Right renal pelvis (tissue), 4 donors: ENCODE results near the gene SLC13A3. TPM values are rescaled to one million over a fixed set of nuclear protein-coding genes. Genes with fewer than 3 reads are reported as not detected.

Source experiments
- DNase-seq, 4 donors: peaks; one replicate each; pipeline ENCODE4 v3.0.0-alpha.2; 2013; ENCODE audit warnings: low read depth in 4 of 4, low spot score in 3 of 4, missing footprints in 1 of 4
- polyA plus RNA-seq, 4 donors: library from polyadenylated mRNA; unstranded; fragments of 120-200 nt; gene quantifications; one replicate each; pipeline ENCODE4 v1.2.1, GENCODE V29; 2013; ENCODE audit not compliant: insufficient read length in 4 of 4

SLC13A3 gene
- polyA plus RNA-seq, 4 donors = 10.2 to 29.1 (median 16.3) TPM

DNA sequence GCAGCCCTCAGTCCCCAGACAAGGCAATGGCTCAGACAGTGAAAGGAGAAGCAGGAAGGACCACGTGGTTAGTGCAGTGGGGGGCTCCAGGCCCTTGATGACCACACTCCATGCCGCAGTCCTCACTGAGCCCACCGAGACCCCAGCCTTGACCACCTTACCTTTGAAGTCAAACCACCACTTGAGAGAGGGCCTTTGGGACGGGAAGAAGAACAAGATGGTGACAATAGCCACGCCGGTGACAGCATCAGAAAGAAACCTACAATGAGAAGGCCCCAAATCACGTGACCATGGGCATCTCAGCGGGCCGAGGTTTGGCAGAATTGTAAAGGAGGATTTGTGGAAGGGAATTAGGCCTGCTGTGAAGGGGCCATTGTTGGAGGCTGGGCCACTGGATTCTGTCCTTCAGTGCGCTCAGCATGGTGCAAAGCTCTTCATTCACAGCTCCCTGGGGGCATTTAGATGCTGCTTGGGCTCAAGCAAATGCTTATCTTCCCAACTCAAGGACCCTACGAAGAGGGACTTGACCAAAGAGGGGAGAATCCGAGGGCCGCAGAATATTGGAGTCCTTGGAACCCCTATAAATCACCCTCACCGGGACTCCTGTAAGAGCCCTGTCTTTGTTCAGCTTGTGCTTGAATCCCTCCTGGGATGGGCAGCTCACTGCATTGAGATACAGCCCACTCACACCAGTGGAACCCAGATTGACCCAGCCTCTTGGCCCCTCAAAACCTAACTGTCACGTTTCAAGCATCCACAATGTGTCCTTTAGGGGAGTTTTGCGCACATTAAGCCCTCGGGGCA, 67.6 kb downstream of the SLC13A3 start:
- no peak for DNase-seq

DNA sequence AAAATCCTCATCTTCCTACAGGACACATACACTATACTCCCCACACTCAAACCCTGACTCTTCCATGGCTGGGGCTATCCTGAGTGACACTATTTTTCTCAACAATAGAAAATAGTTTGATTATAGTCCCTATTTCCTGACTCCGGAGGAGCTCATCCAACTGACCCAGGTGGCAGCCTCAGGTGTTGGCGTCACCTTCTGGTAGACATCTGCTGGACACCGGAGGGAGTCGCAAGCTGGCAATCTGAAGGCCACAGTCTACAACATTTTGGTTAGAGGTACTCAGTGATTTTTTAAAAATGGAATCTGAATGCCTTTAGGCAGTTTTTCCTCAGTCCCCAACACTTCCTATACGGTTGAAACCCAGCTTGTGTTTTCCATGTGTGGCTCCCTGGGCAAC, 68.6 kb downstream of the SLC13A3 start:
- DNase-seq = no peak

DNA sequence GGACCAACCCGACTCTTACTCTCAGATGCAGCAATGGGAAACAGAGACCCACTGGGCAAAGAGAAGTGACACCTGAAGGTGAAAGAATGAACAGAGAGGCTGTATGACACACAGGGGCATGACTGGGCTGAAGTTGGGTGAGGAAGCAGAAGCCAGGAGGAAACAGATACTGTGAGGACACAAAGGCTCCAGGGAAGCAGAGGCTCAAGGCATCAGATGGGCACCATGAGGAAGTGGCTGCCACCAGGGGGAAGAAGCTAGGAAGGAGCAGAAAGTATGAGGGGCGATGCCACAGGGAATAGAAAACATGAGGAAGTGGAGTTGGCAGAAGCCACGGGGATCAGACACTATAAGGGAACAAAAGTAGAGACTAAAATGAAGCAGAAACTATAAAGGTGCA, 69.9 kb downstream of the SLC13A3 start:
- no peak for DNase-seq

DNA sequence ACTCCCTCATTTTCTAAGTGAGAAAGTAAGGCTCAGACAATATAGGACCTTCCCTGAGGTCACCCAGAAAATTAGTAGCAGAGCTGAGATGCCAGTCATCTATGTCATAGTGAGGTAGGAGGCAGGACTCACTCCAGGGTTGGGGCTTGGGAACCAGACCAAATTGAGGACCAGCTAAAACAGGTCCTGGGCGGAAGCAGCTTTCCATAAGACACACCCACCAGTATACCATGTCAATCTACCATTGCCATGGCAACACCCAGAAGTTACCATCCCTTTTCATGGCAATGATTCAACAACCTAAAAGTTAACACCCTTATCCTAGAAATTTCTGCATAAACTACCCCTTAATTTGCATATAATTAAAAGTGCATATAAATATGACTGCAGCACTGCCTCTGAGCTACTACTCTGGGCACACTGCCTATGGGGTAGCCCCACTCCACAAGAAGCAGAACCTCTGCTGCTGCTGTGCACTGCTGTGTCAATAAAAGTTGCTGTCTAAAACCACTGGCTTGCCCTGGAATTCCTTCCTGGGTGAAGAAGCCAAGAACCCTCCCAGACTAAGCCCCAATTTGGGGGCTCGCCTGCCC, 70.5 kb downstream of the SLC13A3 start:
- DNase-seq = no peak

DNA sequence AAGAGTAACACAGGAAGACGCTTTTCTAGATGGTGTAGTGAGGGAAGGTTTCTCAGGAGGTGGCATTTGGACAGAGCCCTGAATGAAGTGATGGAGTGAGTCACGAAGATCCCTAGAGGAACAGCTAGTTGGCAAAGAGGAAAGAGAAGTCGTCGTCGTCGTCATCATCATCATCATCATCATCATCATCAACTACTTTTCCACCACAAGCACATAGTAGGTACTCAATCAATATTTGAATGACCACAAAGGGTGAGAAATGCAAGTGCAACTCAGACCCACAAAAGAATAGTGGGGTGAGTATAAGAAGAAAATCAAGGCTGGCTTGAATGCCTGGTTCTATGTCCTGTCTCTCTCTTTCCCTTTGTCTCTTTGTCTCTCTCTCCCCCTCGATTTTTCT, 72.5 kb downstream of the SLC13A3 start:
- no peak for DNase-seq

DNA sequence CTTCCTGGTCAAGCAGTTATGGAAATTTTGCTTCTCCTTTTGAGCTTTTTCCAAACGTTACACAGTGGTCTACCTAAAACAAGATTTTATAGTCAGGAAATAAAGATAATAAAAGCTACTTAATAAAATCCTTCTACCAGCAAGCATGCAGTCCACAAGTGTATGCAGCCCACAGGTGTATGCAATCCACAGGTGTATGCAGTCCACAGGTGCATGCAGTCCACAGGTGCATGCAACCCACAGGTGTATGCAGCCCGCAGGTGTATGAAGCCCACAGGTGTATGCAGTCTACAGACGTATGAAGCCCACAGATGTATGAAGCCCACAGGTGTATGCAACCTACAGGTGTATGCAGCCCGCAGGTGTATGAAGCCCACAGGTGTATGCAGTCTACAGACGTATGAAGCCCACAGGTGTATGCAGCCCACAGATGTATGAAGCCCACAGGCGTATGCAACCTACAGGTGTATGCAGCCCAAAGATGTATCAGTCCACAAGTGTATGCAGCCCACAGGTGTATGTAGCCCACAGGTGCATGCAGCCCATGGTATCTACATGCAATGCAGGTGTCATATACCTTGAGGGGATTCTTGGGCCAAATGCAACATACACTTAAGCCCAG, 74.4 kb downstream of the SLC13A3 start:
- DNase-seq = no peak

DNA sequence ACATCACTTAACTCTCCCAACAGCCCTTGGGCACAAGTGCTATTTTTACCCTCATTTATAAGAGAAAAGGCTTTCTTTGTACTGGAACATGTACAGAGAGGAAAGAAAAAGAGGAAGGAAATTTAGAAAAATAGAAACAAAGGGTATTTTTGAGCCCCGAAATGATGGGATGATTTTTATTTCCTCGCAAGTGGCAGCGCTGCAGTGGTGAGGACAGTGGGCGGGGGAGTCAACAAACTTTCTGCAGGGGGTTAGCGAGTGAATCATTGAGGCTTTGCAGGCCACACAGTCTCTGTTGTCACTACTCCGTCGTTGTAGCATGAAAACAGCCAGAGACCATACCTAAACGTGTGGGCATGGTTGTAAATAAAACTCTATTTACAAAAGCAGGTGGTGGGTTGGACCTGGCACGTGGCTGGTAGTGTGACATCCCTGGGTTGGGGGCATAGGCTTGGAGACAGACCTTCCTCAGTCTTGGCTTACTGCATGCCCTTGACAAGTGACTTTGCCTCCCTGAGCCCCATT, 75.3 kb downstream of the SLC13A3 start:
- DNase-seq = no peak

DNA sequence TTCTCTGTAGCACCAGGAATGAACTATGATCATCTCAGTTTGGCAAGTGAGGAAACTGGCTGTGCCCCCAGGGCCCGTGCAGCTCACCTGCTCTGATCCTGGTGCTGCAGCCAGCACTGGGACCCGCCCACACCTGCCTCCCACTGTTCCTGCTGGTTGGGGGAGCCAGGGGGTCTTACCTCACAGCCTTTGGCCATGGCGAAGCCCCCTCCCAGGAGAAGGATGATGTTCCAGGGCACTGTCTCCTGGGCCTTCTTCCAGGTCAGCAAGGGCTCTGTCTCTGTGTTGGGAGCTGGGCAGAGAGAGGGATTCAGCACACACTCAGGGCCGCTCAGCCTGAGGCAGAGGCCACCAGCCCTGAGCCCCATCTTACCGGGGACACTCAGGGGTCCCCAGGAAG, 75.9 kb downstream of the SLC13A3 start:
- no peak for DNase-seq

DNA sequence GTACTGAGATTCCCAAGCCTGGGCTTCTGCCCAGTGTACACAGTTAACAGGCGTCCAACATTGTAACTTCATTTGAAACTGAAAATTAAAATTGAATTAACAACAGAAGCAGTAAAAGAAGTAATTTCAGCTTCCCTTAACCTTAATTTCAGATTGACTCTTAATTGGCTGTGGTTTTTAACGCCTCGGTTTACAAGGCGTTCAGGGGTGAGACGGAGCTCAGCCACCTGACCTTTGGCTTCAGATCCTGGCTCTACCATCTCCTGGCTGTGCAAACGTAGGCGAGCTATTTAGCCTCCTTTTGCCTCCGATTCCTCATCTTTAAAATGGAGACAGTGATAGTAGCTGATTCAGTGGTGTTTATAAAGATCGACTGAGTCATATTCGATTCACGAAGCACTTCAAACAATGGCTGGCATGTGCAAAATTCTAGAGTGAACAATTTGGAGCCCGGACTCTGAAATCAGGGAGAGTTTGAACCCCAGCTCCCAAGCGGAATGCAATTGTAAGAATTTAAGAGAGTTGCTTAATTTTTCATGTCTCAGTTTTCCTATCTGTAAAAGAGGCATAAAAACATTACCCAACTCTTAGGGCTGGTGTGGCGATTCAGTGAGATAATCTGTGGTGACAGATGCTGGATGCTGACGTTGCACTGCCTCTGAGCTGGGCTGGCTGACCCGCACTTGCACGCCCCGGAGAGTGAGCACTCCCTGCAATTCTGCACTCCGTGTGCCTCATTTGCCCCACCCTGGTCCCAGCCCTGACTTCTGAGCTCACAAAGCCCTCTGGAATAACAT, 77.3 kb downstream of the SLC13A3 start:
- no peak for DNase-seq

DNA sequence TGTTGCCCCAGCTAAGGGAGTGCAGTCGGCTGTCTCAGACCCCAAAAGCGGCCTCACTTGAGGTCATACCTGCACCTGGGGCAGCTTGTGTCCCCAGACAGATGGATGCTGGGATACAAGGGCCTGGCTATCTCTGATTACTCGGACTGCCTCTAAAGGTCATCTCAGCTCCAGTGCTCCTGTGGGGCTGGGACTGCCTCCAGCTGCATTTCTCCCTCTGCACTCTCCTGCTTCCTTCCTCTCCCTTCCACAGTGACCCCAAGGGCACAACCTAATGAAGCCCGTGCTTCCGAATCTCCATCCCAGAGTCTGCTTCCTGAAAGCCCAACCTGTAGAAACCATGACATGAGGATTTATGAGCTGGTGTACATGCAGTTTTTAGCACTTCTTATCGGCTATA, 78.0 kb downstream of the SLC13A3 start:
- peak in 1 of 4 donors; percentile 20 for DNase-seq

DNA sequence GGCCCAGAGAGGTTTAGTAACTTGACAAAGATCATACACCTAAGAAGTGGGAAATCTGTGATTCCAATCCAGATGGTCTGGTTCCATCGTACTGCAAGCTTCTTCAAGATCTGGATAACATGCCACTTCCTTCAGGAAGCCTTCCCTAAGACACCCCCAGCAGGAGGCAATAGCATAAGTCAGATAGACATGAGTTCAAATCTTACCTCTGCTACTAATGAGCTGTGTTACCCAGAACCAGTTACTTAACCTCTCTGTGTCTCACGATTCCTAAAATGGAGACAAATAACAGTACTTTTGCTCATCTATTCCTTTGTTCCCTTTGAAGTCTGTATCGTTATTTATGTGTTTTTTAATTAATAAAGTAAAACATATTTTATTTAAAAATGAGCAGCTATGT, 78.5 kb downstream of the SLC13A3 start:
- DNase-seq = no peak

DNA sequence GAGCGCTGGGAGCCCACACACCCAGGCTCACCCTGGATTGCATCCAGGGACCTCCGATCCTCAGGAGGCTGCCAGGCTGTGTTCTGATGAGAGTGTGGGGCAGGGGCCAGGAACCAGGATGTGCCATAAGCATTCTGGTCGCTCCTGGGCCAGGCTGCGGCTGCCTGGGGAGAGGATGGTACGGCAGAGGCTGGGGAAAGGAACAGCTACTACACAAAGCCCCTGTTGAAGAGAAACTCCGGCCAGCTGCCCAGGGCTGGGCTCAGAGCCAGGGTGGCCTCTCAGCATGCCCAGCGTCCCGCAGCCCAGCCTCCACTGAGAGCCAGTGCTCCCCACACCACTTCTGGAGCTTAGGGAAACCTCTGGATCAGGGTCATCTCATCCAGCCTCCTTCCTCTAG, 79.1 kb downstream of the SLC13A3 start:
- no peak for DNase-seq

DNA sequence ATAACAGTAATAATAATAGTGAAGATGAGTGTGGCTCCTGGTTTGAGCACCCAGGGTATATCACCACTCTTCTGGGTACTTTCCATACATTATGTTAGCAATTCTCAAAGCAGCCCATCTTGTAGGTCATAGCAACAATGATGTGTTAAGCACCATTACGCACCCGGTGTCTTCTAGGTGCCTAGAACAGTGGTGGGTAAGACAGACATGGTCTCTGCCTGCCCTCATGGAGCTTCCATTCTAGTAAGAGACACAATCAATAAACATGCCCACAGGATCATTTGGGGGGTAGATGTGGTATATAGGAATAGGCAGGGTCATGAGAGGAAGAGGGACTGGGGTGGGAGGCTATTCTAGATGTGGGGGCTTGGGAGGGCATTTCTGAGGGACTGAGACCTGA, 79.8 kb downstream of the SLC13A3 start:
- DNase-seq = no peak

DNA sequence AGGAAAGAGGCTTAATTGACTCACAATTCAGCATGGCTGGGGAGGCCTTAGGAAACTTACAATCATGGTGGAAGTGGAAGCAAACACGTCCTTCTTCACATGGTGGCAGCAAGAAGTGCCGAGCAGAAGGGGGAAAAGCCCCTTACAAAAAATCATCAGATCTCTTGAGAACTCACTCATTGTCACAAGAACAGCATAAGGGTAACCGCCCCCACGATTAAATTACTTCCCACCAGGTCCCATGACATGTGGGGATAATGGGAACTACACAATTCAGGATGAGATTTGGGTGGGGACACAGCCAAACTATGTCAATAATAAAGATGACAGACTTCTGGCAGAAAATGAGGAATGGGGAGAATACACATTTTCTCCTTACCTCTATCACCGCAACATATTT, 80.3 kb downstream of the SLC13A3 start:
- no peak for DNase-seq

DNA sequence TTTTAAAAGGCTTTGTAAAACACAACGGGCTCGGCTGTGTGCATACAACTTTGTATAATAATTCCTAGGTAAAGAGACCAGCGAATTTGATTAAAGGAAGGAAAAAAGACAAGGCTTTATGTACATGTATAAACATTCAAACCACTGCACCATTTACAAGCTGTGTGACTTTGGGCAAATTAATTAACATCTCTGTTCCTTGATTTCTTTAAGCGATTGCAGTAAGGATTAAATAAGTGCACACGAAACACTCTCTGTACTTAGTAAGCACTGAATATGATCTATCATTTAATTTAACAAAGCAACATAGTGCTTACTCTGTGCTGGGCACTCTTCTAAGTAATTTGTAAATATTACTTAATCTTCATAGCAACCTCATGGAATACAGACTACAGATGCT, 81.3 kb downstream of the SLC13A3 start:
- DNase-seq = no peak

DNA sequence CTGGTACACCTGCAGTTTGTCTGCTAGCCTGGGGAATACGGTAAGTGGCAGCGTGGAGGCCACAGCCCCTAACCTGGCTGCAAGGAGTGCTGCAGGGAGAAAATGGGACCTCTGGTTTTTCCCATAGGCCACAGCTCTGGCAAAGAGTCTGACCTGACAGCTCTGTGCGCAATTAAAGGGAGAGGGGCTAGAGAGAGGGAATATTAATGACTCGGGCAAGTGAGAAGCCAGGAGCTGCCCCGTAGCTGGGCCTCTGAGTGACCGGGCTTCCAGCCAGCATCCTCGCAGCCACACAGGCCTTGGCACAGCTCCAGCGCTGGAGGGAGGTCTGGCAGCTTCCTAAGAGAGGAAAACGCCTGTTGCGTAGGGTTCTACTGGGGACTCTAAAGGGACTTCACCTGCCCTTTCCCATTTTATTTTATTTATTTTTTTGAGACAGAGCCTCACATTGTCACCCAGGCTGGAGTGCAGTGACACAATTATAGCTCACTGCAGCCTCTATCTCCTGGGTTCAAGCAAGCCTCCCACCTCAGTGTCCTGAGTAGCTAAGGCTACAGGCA, 82.6 kb downstream of the SLC13A3 start:
- DNase-seq = peak; percentile 68 to 80 (median 78)

DNA sequence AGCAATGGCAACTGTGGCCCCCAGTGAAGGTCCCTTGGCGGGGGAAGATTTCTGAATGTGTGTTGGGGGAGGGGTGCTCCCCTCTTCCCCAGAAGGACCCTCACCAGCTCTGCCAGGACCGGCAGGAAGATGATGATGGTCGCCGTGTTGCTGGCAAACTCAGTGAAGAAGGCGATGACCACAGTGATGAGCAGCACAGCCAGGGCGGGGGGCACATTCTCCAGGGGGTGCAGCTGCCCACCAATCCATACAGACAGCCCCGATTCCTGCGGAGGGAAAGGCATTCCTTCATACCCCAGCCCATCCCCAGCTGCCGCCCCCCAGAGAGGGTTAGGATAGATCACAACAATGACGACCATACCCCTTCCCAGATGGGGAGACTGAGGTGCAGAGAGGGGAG, 85.1 kb downstream of the SLC13A3 start:
- no peak for DNase-seq

DNA sequence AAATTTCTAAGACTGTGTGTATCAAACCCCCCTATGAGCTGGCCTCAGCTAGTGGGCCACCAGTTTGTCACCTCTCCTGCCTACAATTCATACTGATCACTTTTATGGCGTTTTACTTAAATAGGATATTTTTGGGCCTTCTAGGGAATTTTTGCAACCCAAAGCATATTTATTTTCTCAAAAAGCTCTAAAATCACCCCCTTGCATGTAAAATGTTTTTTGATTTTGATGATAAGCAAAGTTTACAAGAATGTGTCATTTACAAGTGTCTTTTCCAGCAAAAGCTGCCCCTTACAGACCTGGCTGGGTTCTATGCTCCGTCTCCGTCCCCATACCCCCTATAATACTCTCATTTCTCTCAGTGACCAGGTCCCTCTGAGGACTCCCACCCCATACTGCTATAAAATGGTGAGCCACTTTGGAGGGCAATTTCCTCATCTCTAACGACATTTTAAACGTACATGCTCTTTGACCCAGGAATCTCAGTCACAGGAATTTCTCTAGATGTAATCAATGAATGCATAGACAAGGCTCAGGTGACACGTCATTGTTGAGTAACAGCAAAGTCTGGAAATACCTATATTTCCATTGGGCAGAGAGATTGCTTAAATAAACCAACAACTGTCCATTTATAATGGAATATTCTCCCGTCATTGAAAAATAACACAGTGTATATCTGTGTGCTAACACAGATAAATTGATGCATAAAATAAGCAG, 86.9 kb downstream of the SLC13A3 start:
- no peak for DNase-seq

DNA sequence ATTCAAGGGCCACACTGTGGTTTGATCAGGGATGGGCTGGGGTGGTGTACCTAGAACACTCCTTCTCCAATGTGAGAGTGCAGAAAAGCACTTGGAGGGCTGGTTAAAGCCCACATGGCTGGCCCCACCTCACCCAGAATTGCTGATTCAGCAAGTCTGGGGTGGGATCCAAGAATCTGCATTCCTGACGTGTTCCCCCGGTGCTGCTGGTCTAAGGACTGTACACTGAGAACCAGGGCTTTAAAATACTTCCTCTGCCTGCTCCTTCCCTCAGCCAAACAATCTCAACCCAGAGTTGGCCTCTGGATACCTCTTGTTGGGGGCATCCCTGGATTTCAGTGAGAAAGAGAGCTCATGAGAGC, 87.4 kb downstream of the SLC13A3 start:
- no peak for DNase-seq
